Adrenal gland (tissue), 12 donors: ENCODE data around the gene UGDH. TPM values are rescaled to one million over a fixed set of nuclear protein-coding genes. Genes with fewer than 3 reads are reported as not detected.
"Not testable (repeated sequence)": the region's sequence is repeated elsewhere in the genome, so short reads cannot be mapped to it uniquely, and the experiment has no call there.

ENCODE experiments used
- DNase-seq, 7 donors: peaks; one replicate each; pipeline ENCODE4 v3.0.0-alpha.2; 2019 to 2020
- H3K27ac ChIP-seq, 5 donors: fragments of 200-600 bp; sonication (generic) in 4 of 5; 1 replicate in 3 of 5; 2 replicates in 2 of 5; pipeline versions ENCODE4 v1.5.1 to v1.8.0; 2016 to 2020; ENCODE audit warnings: mild to moderate bottlenecking in 1 of 5
- H3K27me3 ChIP-seq: fragments of 200-600 bp; 2 replicates; pipeline ENCODE4 v1.8.0; 2021
- H3K36me3 ChIP-seq, 2 donors: fragments of 200-600 bp; replicated peaks in 1 of 2; 1 replicate in 1 of 2; 2 replicates in 1 of 2; pipeline versions ENCODE4 v1.5.1 to v1.8.0; 2018 to 2022
- H3K4me1 ChIP-seq, 2 donors: fragments of 200-600 bp; replicated peaks in 1 of 2; 1 replicate in 1 of 2; 2 replicates in 1 of 2; pipeline versions ENCODE4 v1.5.1 to v1.8.0; 2018 to 2021
- H3K4me3 ChIP-seq, 4 donors: fragments of 200-600 bp; sonication (generic) in 3 of 4; one replicate each; pipeline ENCODE4 v1.5.1; 2016 to 2018
- H3K9me3 ChIP-seq, 3 donors: fragments of 200-600 bp; sonication (generic) in 1 of 3; replicated peaks in 1 of 3; 1 replicate in 2 of 3; 2 replicates in 1 of 3; pipeline versions ENCODE4 v1.5.1 to v1.8.0; 2016 to 2021
- CTCF ChIP-seq, 6 experiments: fragments of 450-650 bp in 4 of 6; fragments of 200-600 bp in 2 of 6; sonication (generic) in 1 of 6; IDR thresholded peaks; 1 replicate in 5 of 6; 2 replicates in 1 of 6; pipeline versions ENCODE4 v1.5.1 to v1.8.0; 2016 to 2021; ENCODE audit warnings: antibody characterized with exemption in 6 of 6, mild to moderate bottlenecking in 2 of 6, moderate library complexity in 1 of 6
- POLR2A ChIP-seq, 2 donors: fragments of 450-650 bp; IDR thresholded peaks; one replicate each; pipeline ENCODE4 v1.6.1; 2017; ENCODE audit warnings: antibody characterized with exemption in 2 of 2, mild to moderate bottlenecking in 2 of 2, moderate library complexity in 1 of 2
- WGBS, 4 donors: extraction: QIAGEN DNeasy Blood & Tissue Kit in 2 of 4; methylation state at CpG; one replicate each; pipeline versions ENCODE4 v1.1.5 to v1.1.7; 2013 to 2017; 5-methylcytosine and 5-hydroxymethylcytosine counted together
- intact Hi-C, 2 donors: fragments of 100-400 bp; cut with DNase I; formaldehyde crosslinking; loops; one replicate each; pipeline versions ENCODE4 v1.14.1 to v1.15.0; 2022 to 2023
- polyA plus RNA-seq, 3 donors: library from polyadenylated mRNA; stranded (reverse); fragments of 200-250 nt in 2 of 3; fragments of 350-450 nt in 1 of 3; fragmentation: Illumina TruSeq in 1 of 3; extraction: RNeasy Lipid Tissue Mini Kit (QIAGEN cat#74804) in 1 of 3; gene quantifications; one replicate each; pipeline ENCODE4 v1.2.3, GENCODE V29; 2013 to 2014
- total RNA-seq, 9 donors: library from RNA; depleted of rRNA in 4 of 9; stranded (reverse); fragments of >200 nt in 4 of 9; fragments of 120-200 nt in 1 of 9; fragmentation: NEBNext Ultra II Directional in 1 of 9; extraction: Animal tissue kit (Norgen Biotek cat#: 25700) in 1 of 9; gene quantifications; one replicate each; pipeline versions ENCODE4 v1.1.0 to v1.2.4, GENCODE V29; 2013 to 2023
- donor health status: healthy with polysubstance abuse.
- donor health status: Bipolar disorder and iron deficiency.
- donor health status: DM: yes; HTN: yes; CAD: no.
- donor health status: DM: no; HTN: no; CAD: no.
- donor health status: DM: no; HTN: no; CAD: no.
- donor health status: DM: yes; HTN: yes; CAD: no.

UGDH gene
- total and polyA plus RNA-seq, 12 donors = 10.6 to 93.3 (median 47.5) TPM

DNA sequence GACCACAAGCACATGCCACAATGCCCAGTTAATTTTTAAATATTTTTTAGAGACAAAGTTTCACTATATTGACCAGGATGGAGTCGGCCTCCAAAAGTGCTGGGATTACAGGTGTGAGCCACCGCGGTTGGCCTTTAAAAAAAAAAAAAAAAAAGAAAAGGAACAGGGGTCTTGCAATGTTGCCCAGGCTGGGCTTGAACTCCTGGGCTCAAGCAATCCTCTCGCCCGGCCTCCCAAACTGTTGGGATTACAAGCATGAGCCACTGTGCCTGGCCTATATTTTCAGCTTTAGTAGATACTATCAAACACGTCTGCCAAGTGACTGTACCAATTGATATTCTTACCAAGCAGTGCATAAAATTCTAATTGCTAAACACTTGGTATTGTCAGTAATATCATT is 8.8 kb downstream of the UGDH start:
- intact Hi-C loops = no loop called here
- H3K36me3 ChIP-seq = peaks cover 0 to 32% of the 10 kb centered on the region in 2 donors
- WGBS, 4 donors = 85 to 94% (median 92%) methylated on average over 6 of the region's 6 CpGs

GRCh38 chr4:39516407-39516966 is 10.8 kb downstream of the UGDH start:
- Histone ChIP-seq H3K4me3 (no peak overlapping the region), H3K27ac (no peak overlapping the region), H3K9me3 (no peaks in the 10 kb centered on the region), H3K36me3 (peaks cover 0 to 46% of the 10 kb centered on the region in 2 donors), H3K27me3 (no peaks in the 10 kb centered on the region), H3K4me1 (peaks cover 0 to 10% of the 10 kb centered on the region in 2 donors)
- no peak for DNase-seq
- TF ChIP-seq POLR2A (IDR thresholded peaks at IDR 0.05) = no peak
- TF ChIP-seq CTCF (IDR thresholded peaks at IDR 0.05) = no peak
- WGBS, 4 donors = 83 to 92% (median 87%) methylated on average over 2 of the region's 2 CpGs
- intact Hi-C loops = no loop called here

More for the DNA sequence above, 8.8 kb downstream of the UGDH start:
- H3K4me3 ChIP-seq = no peak overlapping the region
- H3K27ac ChIP-seq = no peak overlapping the region
- H3K9me3 ChIP-seq = no peaks in the 10 kb centered on the region
- peaks cover 4 to 28% of the 10 kb centered on the region in 2 donors for H3K4me1 ChIP-seq
- H3K27me3 ChIP-seq = no peaks in the 10 kb centered on the region
- no peak for DNase-seq
- TF ChIP-seq POLR2A (IDR thresholded peaks at IDR 0.05) (no peak), CTCF (IDR thresholded peaks at IDR 0.05) (no peak)

DNA sequence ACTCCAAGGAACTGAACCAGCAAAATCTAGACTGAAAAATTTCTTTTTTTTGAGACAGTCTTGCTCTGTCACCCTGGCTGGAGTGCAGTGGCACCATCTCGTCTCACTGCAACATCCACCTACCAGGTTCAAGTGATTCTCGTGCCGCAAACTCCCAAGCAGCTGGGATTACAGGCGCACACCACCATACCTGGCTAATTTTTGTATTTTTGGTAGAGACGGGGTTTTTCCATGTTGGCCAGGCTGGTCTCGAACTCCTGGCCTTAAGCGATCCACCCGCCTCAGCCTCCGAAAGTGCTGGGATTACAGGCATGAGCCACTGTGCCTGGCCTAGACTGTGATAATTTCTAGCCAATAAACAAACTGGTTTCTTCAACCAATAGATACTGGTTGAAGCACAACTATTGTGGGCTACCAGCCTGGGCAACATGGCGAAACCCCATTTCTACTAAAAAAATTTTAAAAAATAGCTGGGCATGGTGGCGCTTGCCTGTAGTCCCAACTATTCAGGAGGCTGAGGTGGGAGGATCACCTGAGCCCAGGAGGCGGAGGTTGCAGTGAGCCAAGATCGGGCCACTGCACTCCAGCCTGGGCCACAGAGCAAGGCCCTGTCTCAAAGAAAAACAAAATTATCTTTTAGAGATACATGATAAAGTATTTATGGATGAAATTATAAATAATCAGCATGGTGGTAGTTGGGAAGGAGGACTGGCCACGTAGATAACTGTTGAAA is 11.4 kb downstream of the UGDH start:
- H3K36me3 ChIP-seq = peaks cover 0 to 46% of the 10 kb centered on the region in 2 donors
- H3K4me1 ChIP-seq = peaks cover 0 to 10% of the 10 kb centered on the region in 2 donors
- H3K27ac ChIP-seq, intact Hi-C loops, DNase-seq, H3K27me3 ChIP-seq, H3K4me3 ChIP-seq, H3K9me3 ChIP-seq: not testable (repeated sequence)
- WGBS, 4 donors = 93 to 97% (median 96%) methylated on average over 14 of the region's 14 CpGs

GRCh38 chr4:39514888-39515401 is 12.3 kb downstream of the UGDH start:
- 39 to 56% (median 45%) methylated on average over 4 of the region's 4 CpGs for WGBS, 4 donors

GRCh38 chr4:39514266-39514665 is 13.0 kb downstream of the UGDH start:
- Histone ChIP-seq H3K36me3 (peaks cover 0 to 53% of the 10 kb centered on the region in 2 donors), H3K27ac (peak overlapping the region in 2 of 5 donors; percentile 38 to 43), H3K4me1 (peaks cover 0 to 10% of the 10 kb centered on the region in 2 donors)
- intact Hi-C loops, H3K4me3 ChIP-seq, H3K9me3 ChIP-seq, DNase-seq, H3K27me3 ChIP-seq: not testable (repeated sequence)
- WGBS, 4 donors = 88 to 100% (median 100%) methylated on average over 1 of the region's 1 CpG

More at GRCh38 chr4:39514888-39515401, 12.3 kb downstream of the UGDH start:
- Histone ChIP-seq H3K4me3 (no peak overlapping the region), H3K27ac (peak overlapping the region in 4 of 5 donors; percentile 38 to 63 (median 42)), H3K27me3 (no peaks in the 10 kb centered on the region), H3K36me3 (peaks cover 0 to 52% of the 10 kb centered on the region in 2 donors), H3K4me1 (peaks cover 0 to 10% of the 10 kb centered on the region in 2 donors), H3K9me3 (no peaks in the 10 kb centered on the region)
- intact Hi-C loops = no loop called here
- peak; percentile 36 to 66 (median 48) for DNase-seq
- TF ChIP-seq CTCF (IDR thresholded peaks at IDR 0.05) (no peak), POLR2A (IDR thresholded peaks at IDR 0.05) (no peak)
